T-helper 17 cell (primary cell): ENCODE data around the gene LAD1. TPM values are rescaled to one million over a fixed set of nuclear protein-coding genes. Genes with fewer than 3 reads are reported as not detected.

Experiments
- ATAC-seq: fragments of 150-1000 bp; cut with Tn5 transposase; 2 replicates; pipeline ENCODE4 v1.10.0; 2021; ENCODE audit warnings: mild to moderate bottlenecking, moderate library complexity
- DNase-seq, 3 donors: peaks; one replicate each; pipeline versions ENCODE4 v3.0.0 to v3.0.0-alpha.2; 2020 to 2021
- H3K9me3 ChIP-seq: one replicate; pipeline ENCODE4 v1.7.0; 2013; ENCODE audit warnings: low read length, mild to moderate bottlenecking; ENCODE audit not compliant: control insufficient read depth, poor library complexity, severe bottlenecking
- H3K27ac Mint-ChIP-seq: one replicate; pipeline ENCODE4 v1.8.0; 2022; ENCODE audit warnings: mild to moderate bottlenecking, moderate library complexity, mixed read lengths
- H3K27me3 Mint-ChIP-seq: one replicate; pipeline ENCODE4 v1.8.0; 2022; ENCODE audit warnings: mixed read lengths
- H3K36me3 Mint-ChIP-seq: one replicate; pipeline ENCODE4 v1.8.0; 2022; ENCODE audit warnings: low read depth, mixed read lengths
- H3K4me1 Mint-ChIP-seq: one replicate; pipeline ENCODE4 v1.8.0; 2022; ENCODE audit warnings: mild to moderate bottlenecking, mixed read lengths
- H3K4me3 Mint-ChIP-seq: one replicate; pipeline ENCODE4 v1.8.0; 2022; ENCODE audit warnings: mild to moderate bottlenecking, moderate library complexity, mixed read lengths
- total RNA-seq, 4 donors: library from RNA in 2 of 4; stranded (reverse) in 2 of 4; gene quantifications; one replicate each; pipeline ENCODE4 v1.2.3 and lab custom pipeline; 2022 to 2026

LAD1 gene
- total RNA-seq, 2 donors from 2014 or later, result not detected

DNA sequence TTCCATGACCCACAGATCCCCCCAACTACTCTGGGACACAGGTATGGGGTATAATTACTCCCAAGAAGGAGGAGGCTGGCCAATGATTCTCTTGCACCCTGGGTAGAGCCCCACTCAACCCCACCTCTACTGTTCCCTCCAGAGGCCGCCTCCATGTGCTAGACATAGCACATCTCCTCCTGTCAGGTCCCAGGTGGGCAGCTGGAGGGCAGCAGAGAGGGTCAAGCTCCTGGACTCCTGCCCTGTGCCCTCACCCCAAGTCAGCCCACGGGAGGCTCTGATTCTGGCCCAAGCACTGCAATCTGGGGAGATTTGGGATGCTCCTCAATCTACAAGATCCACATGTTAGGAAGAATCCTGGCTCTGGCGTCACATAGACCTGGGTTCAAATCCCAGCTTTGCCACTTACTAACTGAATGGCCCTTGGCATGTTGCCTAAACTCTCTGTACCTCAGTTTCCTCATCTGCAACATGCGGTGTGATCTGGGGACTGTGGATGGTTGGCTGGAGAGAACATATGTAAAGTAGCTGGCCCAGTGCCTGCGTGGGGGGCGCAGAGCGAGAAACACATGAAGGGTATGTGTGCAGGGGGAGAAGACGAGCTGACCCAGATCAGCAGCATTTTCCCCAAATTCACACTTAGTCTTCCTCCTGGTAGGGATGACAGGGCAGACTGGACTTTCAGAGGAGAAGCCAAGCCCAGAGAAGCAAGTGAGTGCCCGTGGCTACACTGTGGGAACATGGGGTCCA is 44.8 kb downstream of the LAD1 start:
- Mint-ChIP-seq H3K27ac (no peak overlapping the region), H3K27me3 (peaks cover 66% of the 10 kb centered on the region), H3K4me3 (no peak overlapping the region), H3K4me1 (peaks cover 3% of the 10 kb centered on the region), H3K36me3 (peaks cover 5% of the 10 kb centered on the region)
- no peaks in the 10 kb centered on the region for H3K9me3 ChIP-seq
- DNase-seq (no peak), ATAC-seq (no peak)

DNA sequence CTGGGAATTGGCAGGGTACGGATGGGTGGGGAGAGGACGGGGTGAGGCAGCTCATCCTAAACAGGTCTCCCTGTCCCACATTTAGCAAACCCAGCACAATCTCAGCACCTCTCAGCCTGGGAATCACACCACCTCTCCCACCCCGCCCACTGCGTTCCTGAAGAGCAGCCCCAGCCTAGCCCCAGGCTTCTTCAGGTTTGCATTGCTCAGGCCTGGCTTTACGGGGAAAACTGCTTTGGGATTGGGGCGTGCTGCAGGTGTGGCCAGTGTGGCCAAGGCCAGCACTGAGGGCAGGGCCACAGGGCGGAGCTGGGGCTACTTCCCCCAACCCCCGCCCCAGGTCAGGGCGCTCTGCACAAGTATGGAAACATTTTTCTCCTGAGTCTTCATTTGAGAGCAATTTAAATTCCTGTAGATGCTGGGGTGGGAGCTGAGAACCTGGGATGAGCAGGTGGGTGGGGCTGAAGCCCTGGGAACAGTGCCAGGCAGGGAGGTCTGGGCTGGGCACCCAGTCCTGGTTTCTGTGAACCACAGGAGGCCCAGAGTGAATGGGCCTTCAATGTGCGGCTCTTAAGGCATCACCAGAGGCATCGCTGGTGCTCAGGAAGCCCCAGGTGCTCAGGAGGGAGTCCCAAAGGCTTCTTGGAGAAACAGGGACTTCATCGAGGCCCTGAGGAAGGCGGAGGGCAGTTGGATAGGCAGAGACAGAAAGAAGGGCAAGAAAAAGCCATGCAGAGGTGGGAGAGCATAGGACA is 45.8 kb downstream of the LAD1 start:
- no peak overlapping the region for H3K27ac Mint-ChIP-seq
- no peak for ATAC-seq
- no peaks in the 10 kb centered on the region for H3K9me3 ChIP-seq
- peaks cover 5% of the 10 kb centered on the region for H3K36me3 Mint-ChIP-seq
- no peak for DNase-seq
- peaks cover 67% of the 10 kb centered on the region for H3K27me3 Mint-ChIP-seq
- H3K4me3 Mint-ChIP-seq, result no peak overlapping the region
- H3K4me1 Mint-ChIP-seq, result peaks cover 3% of the 10 kb centered on the region

DNA sequence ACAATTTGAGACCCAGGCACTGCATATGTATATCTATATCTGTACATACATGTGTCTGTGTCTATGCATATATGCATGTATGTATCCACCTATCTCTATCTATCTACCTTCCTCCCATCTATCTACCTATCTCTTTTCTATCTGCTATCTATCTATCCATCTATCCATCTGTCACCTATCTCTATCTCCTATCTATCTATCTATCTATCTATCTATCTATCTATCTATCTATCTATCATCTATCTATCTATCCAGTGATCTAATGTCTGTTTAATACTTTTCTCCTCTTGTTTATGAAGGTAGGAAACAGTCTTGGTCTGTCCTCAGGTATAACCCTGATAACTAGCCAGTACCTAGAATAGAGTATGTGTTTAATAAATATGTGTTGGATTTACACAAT is 47.5 kb downstream of the LAD1 start:
- H3K27me3 Mint-ChIP-seq, result peaks cover 79% of the 10 kb centered on the region
- ATAC-seq (no peak), DNase-seq (no peak)
- peaks cover 3% of the 10 kb centered on the region for H3K4me1 Mint-ChIP-seq
- H3K4me3 Mint-ChIP-seq, result no peak overlapping the region
- no peaks in the 10 kb centered on the region for H3K9me3 ChIP-seq
- no peak overlapping the region for H3K27ac Mint-ChIP-seq
- H3K36me3 Mint-ChIP-seq, result peaks cover 8% of the 10 kb centered on the region

DNA sequence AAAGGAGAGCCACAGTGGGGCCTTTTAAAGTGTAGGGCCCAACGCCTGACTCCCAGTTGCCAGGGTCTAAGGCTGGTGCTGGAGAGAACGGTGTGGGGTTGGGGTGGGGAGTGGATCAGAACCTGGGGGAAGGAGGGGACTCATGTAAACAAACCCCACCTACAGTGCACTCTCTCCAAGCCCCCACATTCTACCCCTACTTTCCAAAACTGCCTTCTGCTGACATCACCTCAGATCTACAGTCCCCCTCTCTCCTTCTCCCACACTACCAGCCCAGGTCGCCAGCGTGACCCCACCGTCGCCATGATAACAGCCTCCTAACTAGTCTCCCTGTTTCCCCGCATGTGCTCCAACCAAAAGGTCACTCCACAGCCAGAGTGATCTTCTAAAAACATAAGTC is 48.2 kb downstream of the LAD1 start:
- Mint-ChIP-seq H3K4me3 (no peak overlapping the region), H3K4me1 (peaks cover 3% of the 10 kb centered on the region), H3K27ac (no peak overlapping the region), H3K27me3 (peaks cover 73% of the 10 kb centered on the region), H3K36me3 (peaks cover 8% of the 10 kb centered on the region)
- no peak for DNase-seq
- ATAC-seq, result no peak
- no peaks in the 10 kb centered on the region for H3K9me3 ChIP-seq

DNA sequence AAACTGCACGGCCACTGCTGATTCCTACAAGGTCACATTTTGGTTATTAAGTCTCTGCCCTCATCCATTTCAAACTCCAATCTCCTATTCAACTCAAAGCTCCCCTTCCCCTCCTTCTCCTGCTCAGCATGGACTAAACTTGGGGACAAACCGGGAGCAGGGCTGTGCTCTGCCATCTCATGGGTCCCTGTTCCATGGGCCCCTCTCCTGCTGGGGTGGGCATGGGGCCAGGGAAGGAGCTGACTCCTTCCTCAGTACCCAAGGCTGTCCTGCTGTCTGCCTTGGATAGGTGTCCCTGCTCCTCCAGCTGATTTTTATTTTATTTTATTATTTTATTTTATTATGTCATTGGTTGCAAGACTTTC is 48.8 kb downstream of the LAD1 start:
- H3K4me1 Mint-ChIP-seq, result peaks cover 3% of the 10 kb centered on the region
- H3K36me3 Mint-ChIP-seq, result peaks cover 8% of the 10 kb centered on the region
- no peak for ATAC-seq
- peaks cover 68% of the 10 kb centered on the region for H3K27me3 Mint-ChIP-seq
- no peak overlapping the region for H3K27ac Mint-ChIP-seq
- no peaks in the 10 kb centered on the region for H3K9me3 ChIP-seq
- no peak overlapping the region for H3K4me3 Mint-ChIP-seq
- no peak for DNase-seq

DNA sequence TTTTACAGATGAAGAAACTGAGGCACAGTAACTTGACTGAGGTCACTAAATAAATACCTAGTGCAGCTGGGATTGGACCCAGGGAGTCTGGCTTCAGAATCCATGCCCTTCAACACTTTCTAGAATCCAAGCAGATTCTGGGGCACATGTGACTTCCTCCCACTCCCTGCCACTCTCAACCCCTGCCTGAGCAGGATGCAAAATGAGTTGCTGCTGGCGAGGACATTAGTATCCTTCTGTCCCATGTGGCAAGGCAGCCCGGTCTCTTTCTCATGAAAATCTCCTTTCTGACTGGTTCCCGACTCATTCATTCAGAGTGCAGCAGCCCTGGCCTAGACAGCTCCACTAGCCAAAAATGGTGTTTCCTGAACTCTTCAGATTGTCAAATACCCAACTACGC is 50.0 kb downstream of the LAD1 start:
- peaks cover 3% of the 10 kb centered on the region for H3K4me1 Mint-ChIP-seq
- H3K27me3 Mint-ChIP-seq, result peaks cover 55% of the 10 kb centered on the region
- peaks cover 8% of the 10 kb centered on the region for H3K36me3 Mint-ChIP-seq
- DNase-seq (no peak), ATAC-seq (no peak)
- no peak overlapping the region for H3K27ac Mint-ChIP-seq
- H3K9me3 ChIP-seq, result no peaks in the 10 kb centered on the region
- no peak overlapping the region for H3K4me3 Mint-ChIP-seq

DNA sequence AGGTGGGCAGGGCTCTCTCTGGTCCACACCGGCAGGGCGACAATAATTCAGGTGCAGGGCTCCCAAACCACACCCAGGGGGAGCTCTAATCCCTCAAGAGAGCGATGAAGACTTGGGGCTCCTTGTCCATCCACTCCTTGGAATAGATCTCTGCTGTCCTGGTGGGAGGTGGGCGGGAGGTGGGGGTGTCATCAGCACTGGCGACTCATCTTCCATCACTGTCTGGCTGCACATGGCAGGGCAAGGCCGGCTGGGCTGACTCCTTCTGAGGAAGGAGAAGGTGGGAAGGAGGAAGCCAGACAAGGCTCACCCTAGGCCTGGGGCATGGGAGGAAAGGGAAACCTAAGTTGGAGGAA is 50.9 kb downstream of the LAD1 start:
- DNase-seq, result no peak
- Mint-ChIP-seq H3K4me1 (peaks cover 3% of the 10 kb centered on the region), H3K27me3 (peaks cover 46% of the 10 kb centered on the region), H3K36me3 (peaks cover 8% of the 10 kb centered on the region), H3K27ac (no peak overlapping the region), H3K4me3 (no peak overlapping the region)
- H3K9me3 ChIP-seq, result no peaks in the 10 kb centered on the region
- ATAC-seq, result no peak

DNA sequence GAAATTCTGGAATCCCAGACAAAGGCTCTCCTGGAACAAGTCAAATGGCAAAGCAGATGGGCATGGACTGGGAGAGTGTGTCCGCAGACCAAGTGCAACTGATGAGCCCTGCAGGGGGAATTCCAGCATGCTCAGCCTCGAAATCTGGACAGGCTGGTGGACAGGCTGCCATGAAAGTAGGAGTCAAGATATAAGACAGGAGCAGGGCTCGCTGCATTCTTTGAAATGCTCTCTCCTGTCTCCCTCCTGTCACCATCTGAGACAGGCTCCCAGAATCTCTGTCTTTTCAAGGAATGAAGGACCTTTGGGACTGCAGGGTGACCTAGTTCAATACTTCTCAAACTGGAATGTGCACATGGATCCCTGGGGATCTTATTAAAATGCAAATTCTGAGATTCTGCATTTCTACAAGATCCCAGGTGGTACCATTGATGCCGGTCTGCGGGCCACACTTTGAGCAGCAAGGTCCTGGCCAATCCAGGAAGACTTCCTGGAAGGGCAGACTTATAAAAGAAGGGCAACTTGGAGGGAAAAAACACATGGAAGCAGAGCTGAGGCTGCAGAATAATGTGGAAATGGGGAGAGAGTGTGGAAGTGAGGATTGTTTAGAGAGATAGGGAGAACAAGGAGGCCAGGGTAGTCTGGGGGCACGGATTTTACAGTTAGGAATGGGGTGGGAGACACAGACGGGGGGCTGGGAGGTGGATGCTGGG is 51.5 kb downstream of the LAD1 start:
- Mint-ChIP-seq H3K27ac (no peak overlapping the region), H3K27me3 (peaks cover 45% of the 10 kb centered on the region), H3K4me3 (no peak overlapping the region), H3K36me3 (peaks cover 8% of the 10 kb centered on the region), H3K4me1 (peaks cover 3% of the 10 kb centered on the region)
- H3K9me3 ChIP-seq, result no peaks in the 10 kb centered on the region
- ATAC-seq, result no peak
- no peak for DNase-seq

DNA sequence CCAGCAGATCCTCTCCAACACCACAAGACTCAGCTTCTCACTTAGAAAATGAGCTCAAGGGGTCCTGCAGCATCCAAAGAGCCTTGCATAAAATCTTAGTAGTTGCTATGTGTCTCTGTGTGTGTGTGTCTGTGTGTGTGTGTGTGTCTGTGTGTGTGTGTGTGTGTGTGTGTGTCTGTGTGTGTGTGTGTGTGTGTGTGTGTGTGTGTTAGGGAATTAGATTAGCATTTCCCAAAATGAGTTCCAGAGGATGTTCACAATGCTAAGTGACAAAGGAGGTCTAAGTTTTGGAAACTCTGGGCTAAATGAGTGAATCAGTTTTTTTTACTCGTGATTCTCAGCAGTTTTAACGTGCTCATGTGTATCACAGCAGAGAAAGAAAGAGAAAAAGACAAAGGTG is 52.1 kb downstream of the LAD1 start:
- H3K9me3 ChIP-seq, result no peaks in the 10 kb centered on the region

DNA sequence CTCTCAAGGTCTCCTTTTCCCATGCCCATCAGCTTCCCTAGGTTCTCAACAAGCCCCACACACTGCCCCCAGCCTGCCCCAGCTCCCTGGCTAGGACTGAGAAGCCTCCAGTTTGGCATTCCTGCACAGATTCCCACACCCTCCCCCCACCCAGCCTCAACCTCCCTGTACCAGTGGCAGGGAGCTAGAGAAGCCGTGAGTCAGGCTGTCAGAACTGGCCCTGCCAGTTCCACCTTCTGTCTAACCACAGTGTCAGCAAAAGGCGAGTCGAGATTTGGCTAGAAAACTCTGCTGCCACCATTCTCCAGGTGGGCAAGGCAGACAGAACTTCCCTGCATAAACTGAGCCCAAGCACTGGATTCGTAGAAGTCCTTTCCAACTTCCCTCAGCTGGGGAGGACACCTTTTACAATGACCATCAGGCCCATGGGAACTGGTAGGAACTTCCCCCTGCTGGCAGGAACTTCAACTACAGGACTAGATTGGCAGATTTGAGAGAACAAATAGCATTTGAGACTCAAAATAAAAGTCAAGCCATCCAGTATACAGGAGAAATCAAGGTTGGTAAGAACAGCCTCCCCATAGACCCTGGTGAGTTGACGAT is 52.7 kb downstream of the LAD1 start:
- peaks cover 3% of the 10 kb centered on the region for H3K4me1 Mint-ChIP-seq
- no peak overlapping the region for H3K27ac Mint-ChIP-seq
- no peak for DNase-seq
- H3K4me3 Mint-ChIP-seq, result no peak overlapping the region
- peaks cover 5% of the 10 kb centered on the region for H3K36me3 Mint-ChIP-seq
- H3K27me3 Mint-ChIP-seq, result peaks cover 36% of the 10 kb centered on the region
- ATAC-seq, result no peak
- no peaks in the 10 kb centered on the region for H3K9me3 ChIP-seq

More for the DNA sequence above, 52.1 kb downstream of the LAD1 start:
- no peak overlapping the region for H3K4me3 Mint-ChIP-seq
- H3K27ac Mint-ChIP-seq, result no peak overlapping the region
- no peak for DNase-seq
- H3K27me3 Mint-ChIP-seq, result peaks cover 42% of the 10 kb centered on the region
- peaks cover 3% of the 10 kb centered on the region for H3K4me1 Mint-ChIP-seq
- H3K36me3 Mint-ChIP-seq, result peaks cover 8% of the 10 kb centered on the region
- no peak for ATAC-seq

DNA sequence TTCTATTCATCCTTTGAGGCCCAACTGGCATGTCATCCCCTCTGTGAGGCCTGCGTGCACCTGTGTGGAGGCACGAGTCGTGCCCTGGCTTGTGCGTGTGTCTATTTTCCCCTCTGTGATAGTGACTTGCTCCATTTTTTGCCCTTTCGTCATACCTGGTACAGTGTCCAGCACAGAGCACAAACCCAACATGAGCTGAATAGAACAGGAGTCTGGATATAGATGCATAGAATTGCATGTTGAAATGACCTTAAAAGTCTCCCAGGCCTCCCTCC is 54.1 kb downstream of the LAD1 start:
- H3K9me3 ChIP-seq, result no peaks in the 10 kb centered on the region
- no peak overlapping the region for H3K4me3 Mint-ChIP-seq
- ATAC-seq (no peak), DNase-seq (no peak)
- H3K36me3 Mint-ChIP-seq, result peaks cover 3% of the 10 kb centered on the region
- H3K4me1 Mint-ChIP-seq, result peaks cover 2% of the 10 kb centered on the region
- peaks cover 27% of the 10 kb centered on the region for H3K27me3 Mint-ChIP-seq
- H3K27ac Mint-ChIP-seq, result no peak overlapping the region

DNA sequence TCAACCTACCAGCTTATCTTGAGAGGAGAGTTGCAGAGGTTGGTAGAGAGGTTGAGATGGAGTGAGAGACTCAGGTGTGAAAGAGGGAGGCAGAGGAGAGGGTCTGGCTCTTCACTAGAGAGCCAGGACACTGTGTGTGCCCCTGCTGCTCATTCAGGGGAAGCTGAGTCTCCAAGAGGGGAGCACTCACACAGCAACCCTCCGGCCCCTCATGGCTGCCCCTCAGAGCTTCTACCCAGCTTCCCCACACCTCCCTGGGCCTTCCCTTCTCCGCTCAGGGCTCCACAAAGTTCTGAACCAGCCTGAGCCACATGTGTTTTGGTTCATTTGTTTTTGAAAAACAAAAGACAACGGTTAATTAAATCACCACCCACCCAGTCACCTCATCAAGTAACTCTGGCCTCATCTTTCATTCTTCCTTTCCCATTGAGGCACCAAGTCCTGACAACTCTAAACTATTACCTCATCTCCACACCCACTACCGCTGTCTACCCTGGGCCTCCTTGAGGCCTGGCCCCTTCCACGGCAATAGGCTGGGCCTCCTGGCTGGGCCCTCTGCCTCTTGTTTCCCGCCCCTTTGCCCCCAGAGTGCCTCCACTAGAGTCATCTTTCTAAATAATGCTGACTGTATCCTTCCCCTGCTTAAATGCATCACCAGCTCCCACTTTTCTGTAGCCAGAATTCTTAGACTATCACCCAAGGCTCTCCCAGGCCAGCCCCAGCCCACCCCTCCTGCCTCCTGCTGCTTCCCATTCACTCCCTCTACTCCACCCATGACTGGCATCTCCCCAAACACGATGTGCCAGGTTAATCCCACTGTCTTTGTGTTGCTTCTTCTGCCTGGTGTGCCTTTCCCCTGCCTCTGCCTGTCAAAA is 54.7 kb downstream of the LAD1 start:
- Mint-ChIP-seq H3K27ac (no peak overlapping the region), H3K27me3 (peaks cover 23% of the 10 kb centered on the region), H3K4me1 (peaks cover 2% of the 10 kb centered on the region), H3K36me3 (peaks cover 3% of the 10 kb centered on the region), H3K4me3 (no peak overlapping the region)
- H3K9me3 ChIP-seq, result no peaks in the 10 kb centered on the region
- DNase-seq (no peak), ATAC-seq (no peak)

DNA sequence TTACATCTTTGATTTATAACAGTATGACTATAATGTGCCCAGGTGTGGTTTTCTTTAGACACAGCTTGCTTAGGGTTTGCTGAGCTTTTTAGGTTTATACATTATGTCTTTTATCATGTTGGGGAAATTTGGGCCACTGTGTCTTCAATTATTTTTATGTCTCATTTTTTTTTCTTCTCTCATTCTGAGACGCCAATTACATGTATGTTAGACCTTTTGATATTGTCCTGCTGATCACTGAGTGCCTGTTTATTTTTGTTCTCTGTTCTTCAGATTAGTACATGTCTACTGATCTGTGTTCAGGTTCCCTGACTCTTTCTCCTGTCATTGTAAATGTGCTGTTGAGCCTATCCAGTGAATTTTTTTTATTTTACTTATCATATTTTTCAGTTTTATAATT is 57.7 kb downstream of the LAD1 start:
- ATAC-seq (no peak), DNase-seq (no peak)
- peaks cover 13% of the 10 kb centered on the region for H3K27me3 Mint-ChIP-seq
- no peak overlapping the region for H3K27ac Mint-ChIP-seq
- H3K4me3 Mint-ChIP-seq, result no peak overlapping the region
- H3K36me3 Mint-ChIP-seq, result no peaks in the 10 kb centered on the region
- H3K4me1 Mint-ChIP-seq, result peaks cover 2% of the 10 kb centered on the region
- no peaks in the 10 kb centered on the region for H3K9me3 ChIP-seq
